Measurements from ENCODE around the gene TIMP3. TPM values are rescaled to one million over a fixed set of nuclear protein-coding genes. Genes with fewer than 3 reads are reported as not detected.

TIMP3 gene
- total and polyA plus RNA-seq, 2 donors (not counting 1 experiment from before 2014, with no cell fraction given), result not detected

- no peak for DNase-seq
- H3K4me3 Mint-ChIP-seq, result no peak overlapping the region
- intact Hi-C loops (cut with micrococcal nuclease), result no loop called here
- no peak overlapping the region for H3K27ac ChIP-seq (ENCODE audit: low read length in 2 of 2)
- no peak overlapping the region for H3K4me3 ChIP-seq (ENCODE audit: control extremely low read depth in 1 of 5, extremely low read depth in 1 of 5, insufficient read depth in 1 of 5, low read depth in 2 of 5, low read length in 4 of 5)
- no peaks in the 10 kb centered on the region for H3K9me3 ChIP-seq (ENCODE audit: control extremely low read depth in 1 of 3, control insufficient read depth in 2 of 3, insufficient read depth in 1 of 3, low read length in 2 of 3)
- TF ChIP-seq EZH2 (IDR thresholded peaks at IDR 0.05; ENCODE audit: borderline replicate concordance, insufficient read depth, low read depth, low read length, poor library complexity, severe bottlenecking) (no peak), CTCF (IDR thresholded peaks at IDR 0.05) (no peak)
- no peak for ATAC-seq (ENCODE audit: low read depth)
- H3K27ac Mint-ChIP-seq, result no peak overlapping the region
- H3K9ac ChIP-seq (ENCODE audit: low read length), result no peak overlapping the region
- no peaks in the 10 kb centered on the region for H3K79me2 ChIP-seq (ENCODE audit: control insufficient read depth, insufficient read depth, low read length)
- no peak overlapping the region for H2AFZ ChIP-seq (ENCODE audit: insufficient read depth, low read depth, low read length, poor library complexity, severe bottlenecking)
- WGBS (ENCODE audit: insufficient coverage), result 91% methylated on average over 6 of the region's 6 CpGs
- H4K20me1 ChIP-seq (ENCODE audit: control insufficient read depth, insufficient read depth, low read length, poor library complexity, severe bottlenecking), result no peaks in the 10 kb centered on the region
- ChIA-PET POLR2A (no interaction called here), CTCF (no interaction called here)
- no peaks in the 10 kb centered on the region for H3K36me3 ChIP-seq (replicated peaks in 1 of 2; ENCODE audit: control extremely low read depth in 1 of 2, control insufficient read depth in 1 of 2, extremely low read depth in 1 of 2, insufficient read depth in 2 of 2, low read length in 1 of 2)
- H3K4me2 ChIP-seq (replicated peaks; ENCODE audit: low read depth, low read length, poor library complexity, severe bottlenecking), result no peak overlapping the region
- H3K4me1 Mint-ChIP-seq, result no peaks in the 10 kb centered on the region
- H3K4me1 ChIP-seq (ENCODE audit: control insufficient read depth in 2 of 2, insufficient read depth in 2 of 2, low read length in 2 of 2), result no peaks in the 10 kb centered on the region
- peaks cover 19% of the 10 kb centered on the region for H3K27me3 Mint-ChIP-seq
- H3K9me3 Mint-ChIP-seq (ENCODE audit: insufficient read depth), result no peaks in the 10 kb centered on the region
- no peaks in the 10 kb centered on the region for H3K27me3 ChIP-seq (replicated peaks in 1 of 4; ENCODE audit: control extremely low read depth in 1 of 4, control insufficient read depth in 3 of 4, insufficient read depth in 4 of 4, low read length in 3 of 4)
Measured at GRCh38 chr22:32841175-32841574, 39.7 kb downstream of the TIMP3 start.

- peaks cover 21% of the 10 kb centered on the region for H3K27me3 Mint-ChIP-seq
- WGBS (ENCODE audit: insufficient coverage), result 0% methylated on average over 2 of the region's 4 CpGs
- Histone ChIP-seq H3K4me3 (ENCODE audit: control extremely low read depth in 1 of 5, extremely low read depth in 1 of 5, insufficient read depth in 1 of 5, low read depth in 2 of 5, low read length in 4 of 5) (no peak overlapping the region), H4K20me1 (ENCODE audit: control insufficient read depth, insufficient read depth, low read length, poor library complexity, severe bottlenecking) (no peaks in the 10 kb centered on the region), H3K27me3 (replicated peaks in 1 of 4; ENCODE audit: control extremely low read depth in 1 of 4, control insufficient read depth in 3 of 4, insufficient read depth in 4 of 4, low read length in 3 of 4) (no peaks in the 10 kb centered on the region), H3K4me1 (ENCODE audit: control insufficient read depth in 2 of 2, insufficient read depth in 2 of 2, low read length in 2 of 2) (no peaks in the 10 kb centered on the region), H3K9ac (ENCODE audit: low read length) (no peak overlapping the region), H3K4me2 (replicated peaks; ENCODE audit: low read depth, low read length, poor library complexity, severe bottlenecking) (no peak overlapping the region), H3K36me3 (replicated peaks in 1 of 2; ENCODE audit: control extremely low read depth in 1 of 2, control insufficient read depth in 1 of 2, extremely low read depth in 1 of 2, insufficient read depth in 2 of 2, low read length in 1 of 2) (no peaks in the 10 kb centered on the region), H3K27ac (ENCODE audit: low read length in 2 of 2) (no peak overlapping the region), H2AFZ (ENCODE audit: insufficient read depth, low read depth, low read length, poor library complexity, severe bottlenecking) (no peak overlapping the region), H3K79me2 (ENCODE audit: control insufficient read depth, insufficient read depth, low read length) (no peaks in the 10 kb centered on the region), H3K9me3 (ENCODE audit: control extremely low read depth in 1 of 3, control insufficient read depth in 2 of 3, insufficient read depth in 1 of 3, low read length in 2 of 3) (no peaks in the 10 kb centered on the region)
- ChIA-PET CTCF (no interaction called here), POLR2A (no interaction called here)
- H3K27ac Mint-ChIP-seq, result no peak overlapping the region
- ATAC-seq (ENCODE audit: low read depth) (no peak), DNase-seq (no peak)
- no peaks in the 10 kb centered on the region for H3K4me1 Mint-ChIP-seq
- H3K9me3 Mint-ChIP-seq (ENCODE audit: insufficient read depth), result no peaks in the 10 kb centered on the region
- TF ChIP-seq CTCF (IDR thresholded peaks at IDR 0.05), result no peak
- TF ChIP-seq EZH2 (IDR thresholded peaks at IDR 0.05; ENCODE audit: borderline replicate concordance, insufficient read depth, low read depth, low read length, poor library complexity, severe bottlenecking), result no peak
- intact Hi-C loops (cut with micrococcal nuclease), result no loop called here
- H3K4me3 Mint-ChIP-seq, result no peak overlapping the region
Measured at GRCh38 chr22:32842486-32842885, 41.0 kb downstream of the TIMP3 start.

Data from B cell (primary cell).